NCI-H2107 treated with DMSO at 0.1 percent for 48 hours (cell line): ENCODE measurements around the gene BLM.

ENCODE experiments used
- DNase-seq: peaks from one replicate; lab custom pipeline; 2025; ENCODE audit not compliant: unreplicated experiment; lab: John Stamatoyannopoulos, UW

BLM gene

DNA sequence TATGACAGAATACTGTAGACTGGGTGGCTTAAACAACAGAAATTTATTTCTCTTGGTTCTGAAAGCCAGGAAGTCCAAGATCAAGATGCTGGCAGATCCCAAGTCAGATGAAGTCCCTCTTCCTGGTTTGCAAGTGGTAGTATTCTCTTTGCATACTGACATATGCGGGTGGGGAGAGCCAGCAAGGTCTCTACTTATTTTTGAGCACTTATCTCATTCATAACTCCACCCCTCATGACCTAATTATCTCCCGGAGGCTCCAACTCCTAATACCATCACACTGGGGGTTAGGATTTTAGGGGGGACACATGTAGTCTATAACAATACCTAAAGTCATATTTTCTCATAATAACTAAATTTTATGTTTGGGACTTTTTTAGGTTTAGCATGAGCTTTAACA is 65.3 kb downstream of the BLM start:
- DNase-seq = no peak

DNA sequence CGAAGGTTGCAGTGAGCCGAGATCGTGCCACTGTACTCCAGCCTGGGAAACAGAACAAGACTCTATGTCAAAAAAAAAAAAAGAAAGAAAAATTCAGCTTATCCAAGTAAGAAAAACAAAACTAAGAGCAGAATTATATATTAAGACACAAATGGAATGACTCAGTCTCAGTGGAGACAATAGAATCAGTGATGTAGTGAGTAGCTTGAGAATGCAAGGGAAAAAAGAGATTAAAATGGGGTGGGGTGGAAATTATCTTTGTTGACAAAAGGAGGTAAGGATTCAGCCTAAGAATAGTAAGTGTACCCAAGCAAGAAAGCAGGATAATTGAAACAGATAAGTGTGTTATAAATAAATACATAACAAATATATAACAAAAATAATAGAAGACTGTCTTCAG is 70.7 kb downstream of the BLM start:
- DNase-seq = no peak

DNA sequence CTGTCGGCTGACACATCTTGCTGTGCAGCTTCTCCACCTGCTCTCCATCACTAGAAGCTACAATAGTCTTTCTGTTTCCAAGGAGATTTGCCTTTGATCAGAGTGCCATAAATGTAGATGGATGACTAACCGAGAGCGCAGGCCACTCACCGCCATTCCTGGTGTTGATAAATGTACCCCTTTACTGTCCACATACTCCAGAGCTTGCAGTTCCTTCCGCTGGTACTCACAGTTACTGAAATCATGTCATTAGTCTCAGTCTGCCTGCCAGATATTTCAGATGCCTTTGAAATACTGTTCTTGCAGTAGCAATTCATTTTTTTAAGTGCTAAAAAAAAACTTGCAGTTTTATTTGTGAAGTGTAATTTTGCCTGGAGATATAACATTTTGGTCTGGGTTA is 72.3 kb downstream of the BLM start:
- no peak for DNase-seq

DNA sequence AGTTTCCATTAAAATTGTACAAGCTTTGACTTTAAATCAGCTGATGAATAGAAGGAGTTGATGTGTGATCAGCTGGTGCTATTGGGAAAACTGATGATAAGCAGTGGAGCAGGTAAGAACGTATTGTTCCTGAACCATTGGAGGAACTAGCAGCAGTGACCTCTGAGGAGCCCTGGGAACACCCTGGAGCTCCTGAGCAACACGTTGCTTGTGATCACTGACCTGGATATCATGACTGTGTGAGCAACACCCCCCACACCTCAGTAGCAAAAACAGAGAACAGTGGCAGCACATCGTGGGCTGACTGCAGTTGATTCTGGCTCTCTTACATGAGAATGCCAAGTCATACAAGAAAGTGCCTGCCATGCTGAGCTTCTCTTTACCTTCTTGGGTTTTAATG is 72.9 kb downstream of the BLM start:
- no peak for DNase-seq

DNA sequence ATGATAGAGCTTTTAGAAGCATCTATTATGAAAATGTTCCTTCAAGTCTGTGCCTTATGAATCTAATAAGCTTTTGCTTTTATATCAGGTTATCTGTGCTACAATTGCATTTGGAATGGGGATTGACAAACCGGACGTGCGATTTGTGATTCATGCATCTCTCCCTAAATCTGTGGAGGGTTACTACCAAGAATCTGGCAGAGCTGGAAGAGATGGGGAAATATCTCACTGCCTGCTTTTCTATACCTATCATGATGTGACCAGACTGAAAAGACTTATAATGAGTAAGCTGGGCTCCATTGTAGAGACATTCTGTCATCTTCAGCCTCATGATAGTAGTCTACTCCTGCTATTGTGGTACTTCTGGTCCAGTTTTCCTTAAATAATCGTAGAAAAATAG is 73.4 kb downstream of the BLM start:
- no peak for DNase-seq

DNA sequence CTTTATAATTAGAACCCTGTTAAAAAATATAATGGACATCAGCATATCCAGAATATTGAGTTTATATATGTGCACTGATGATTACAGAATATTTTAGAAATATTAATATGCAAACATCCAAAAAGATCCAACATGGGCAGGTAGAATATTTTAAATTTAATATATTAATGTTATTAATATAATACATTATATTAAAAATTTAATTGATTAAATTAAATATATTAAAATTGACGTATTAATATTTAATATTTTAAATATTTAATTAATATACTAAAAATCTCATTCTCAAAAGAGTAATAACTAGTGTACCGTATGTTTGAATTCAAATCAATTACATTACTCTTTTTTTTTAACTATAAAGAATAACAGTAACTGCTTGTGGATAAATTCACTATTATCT is 77.4 kb downstream of the BLM start:
- DNase-seq = no peak

DNA sequence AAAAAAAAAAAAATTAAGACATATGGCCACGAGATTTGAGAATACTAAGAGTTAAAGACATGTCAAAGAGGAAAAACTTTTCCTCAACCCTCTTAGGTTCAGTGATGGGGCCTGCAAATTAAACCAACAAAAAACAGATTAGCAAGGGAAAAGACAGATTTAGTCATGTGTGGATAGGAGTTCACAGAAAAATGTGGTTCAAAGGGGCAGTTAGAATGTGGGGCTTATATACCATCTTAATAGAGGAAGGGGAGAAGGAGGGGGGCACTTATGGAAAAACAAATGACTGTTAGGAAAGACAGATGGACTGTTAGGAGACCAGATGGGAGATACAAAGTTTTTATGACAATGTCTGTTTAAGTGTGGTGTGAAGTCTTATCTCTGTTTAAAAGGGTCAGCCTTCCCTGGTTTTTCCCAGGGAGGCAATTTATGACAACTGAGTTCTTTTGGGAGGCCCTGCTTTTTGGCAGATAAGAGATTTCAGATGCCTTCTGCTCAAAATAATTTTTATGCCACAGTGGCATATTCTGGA is 82.6 kb downstream of the BLM start:
- DNase-seq = no peak

DNA sequence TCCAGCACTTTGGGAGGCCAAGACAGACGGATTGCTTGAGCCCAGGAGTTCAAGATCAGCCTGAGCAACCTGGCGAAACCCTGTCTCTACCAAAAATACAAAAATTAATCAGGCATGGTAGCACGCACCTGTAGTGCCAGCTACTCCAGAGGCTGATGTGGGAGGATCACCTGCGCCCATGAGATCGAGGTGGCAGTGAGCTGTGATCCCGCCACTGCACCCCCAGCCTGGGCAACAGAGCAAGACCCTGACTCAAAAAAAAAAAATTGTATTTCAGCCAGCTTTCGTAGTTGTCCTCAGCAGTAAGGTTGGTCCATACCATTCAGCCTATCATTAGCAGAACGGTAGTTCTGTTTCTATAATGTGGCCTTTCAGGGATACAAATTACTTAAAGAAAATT is 84.7 kb downstream of the BLM start:
- DNase-seq = no peak

DNA sequence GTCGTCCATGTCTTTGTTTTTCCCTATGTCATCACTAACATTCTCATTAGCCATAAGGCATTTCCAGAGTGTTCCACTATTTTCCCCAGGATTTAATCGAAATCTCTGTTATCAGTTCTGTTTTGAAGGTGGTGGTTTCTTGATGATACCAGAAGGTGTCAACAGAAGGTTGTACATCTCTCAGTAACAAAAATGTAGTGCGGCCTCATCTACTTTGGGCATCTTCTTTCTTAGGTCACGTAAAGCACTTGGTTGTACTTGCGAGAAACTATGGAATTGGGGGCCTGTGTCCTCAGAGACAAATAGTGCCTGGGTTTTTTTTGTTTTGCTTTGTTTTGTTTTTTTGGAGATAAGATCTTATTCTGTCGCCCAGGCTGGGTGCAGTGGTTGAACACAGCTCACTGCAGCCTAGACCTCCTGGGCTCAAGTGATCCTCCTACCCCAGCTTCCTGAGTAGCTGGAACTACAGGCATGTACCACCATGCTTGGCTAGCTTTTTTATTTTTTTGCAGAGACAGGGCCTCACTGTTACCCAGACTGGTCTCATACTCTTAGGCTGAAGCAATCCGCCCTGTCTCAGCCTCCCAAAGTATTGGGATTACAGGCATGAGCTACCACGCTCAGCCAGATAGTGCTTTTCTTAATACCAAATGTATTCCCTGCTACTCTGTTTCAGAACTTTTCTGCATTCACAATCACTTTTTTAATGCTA is 90.1 kb downstream of the BLM start:
- DNase-seq = no peak

DNA sequence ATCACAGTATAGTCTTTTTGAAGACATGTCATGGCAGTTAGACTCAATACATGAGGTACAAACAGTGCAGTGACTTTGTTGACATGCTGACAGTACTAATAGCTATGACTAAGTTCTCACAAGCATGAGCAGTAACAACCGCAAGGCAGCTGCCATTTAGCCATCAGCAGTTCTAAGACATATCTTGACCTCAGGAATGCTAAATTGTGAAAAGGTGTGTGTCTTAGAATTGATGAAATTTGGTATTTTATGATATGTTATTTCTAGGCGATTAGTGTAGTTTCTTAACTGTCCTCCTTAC is 90.6 kb downstream of the BLM start:
- no peak for DNase-seq

DNA sequence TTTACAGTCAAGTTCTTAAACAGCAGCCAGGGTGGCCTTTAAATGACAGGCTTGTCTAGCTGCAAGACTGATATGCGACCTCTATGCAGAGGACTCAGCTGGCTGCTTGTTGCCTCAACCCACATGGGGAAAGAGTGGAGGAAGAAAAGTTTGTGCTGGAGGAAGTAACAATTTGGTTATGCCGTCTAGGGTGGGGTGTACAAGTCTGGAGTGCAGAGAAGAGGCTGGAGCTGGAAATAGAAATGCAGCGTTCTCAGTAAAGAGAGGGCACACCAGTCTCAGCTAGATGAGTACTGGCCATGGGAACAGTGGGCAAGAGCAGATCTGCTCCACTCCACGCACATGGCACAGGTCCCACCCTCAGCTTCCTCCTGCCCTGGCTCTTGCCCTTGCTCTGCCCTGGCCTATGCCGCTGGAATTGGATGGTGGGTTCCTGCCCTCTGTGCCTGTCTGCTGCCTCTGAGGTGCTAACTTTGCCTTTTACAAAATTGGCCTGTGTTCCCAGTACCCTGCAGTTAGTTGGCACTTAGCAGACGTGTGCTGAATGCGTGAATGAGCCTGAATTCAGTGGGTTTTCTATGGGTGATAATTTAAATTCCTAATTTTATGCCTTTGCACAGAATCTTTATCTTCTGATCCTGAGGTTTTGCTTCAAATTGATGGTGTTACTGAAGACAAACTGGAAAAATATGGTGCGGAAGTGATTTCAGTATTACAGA is 91.5 kb downstream of the BLM start:
- DNase-seq = no peak

DNA sequence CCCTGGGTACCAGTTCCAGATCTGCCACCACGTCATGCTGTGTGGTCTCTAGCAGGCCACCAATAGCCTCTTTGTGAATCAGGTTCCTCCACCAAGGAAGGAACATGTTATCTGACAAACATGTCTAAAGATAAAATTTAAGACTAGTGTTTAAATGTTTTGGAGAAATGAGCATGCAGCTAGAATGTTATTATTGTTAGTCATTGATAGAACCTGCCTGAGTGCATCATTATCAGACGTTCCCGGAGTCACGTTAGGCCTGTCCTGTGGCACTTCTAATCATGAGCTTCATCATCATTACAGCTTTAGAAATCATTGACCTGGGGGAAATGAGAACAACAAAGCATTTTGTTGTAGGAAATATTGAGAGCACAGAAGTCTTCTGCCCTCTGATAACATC is 92.4 kb downstream of the BLM start:
- DNase-seq = no peak

DNA sequence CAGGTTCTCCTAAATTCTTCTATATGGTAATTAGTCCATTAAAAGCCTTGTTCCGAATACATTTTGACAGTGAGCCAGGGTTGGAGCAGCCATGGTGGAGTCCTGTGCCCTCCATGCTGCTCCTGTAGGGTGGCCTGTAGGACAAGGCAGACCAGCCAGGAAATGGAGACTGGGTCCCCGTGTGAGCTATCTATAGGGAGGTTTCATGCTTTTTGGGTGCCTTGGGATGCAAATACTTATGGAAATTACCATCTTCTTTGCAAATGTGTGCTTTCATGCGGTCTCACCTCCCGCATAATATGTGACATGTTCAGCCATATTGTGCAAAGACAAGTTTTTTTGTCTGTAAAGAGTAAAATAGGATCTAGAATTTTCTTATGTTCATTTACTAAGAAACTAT is 93.2 kb downstream of the BLM start:
- no peak for DNase-seq

DNA sequence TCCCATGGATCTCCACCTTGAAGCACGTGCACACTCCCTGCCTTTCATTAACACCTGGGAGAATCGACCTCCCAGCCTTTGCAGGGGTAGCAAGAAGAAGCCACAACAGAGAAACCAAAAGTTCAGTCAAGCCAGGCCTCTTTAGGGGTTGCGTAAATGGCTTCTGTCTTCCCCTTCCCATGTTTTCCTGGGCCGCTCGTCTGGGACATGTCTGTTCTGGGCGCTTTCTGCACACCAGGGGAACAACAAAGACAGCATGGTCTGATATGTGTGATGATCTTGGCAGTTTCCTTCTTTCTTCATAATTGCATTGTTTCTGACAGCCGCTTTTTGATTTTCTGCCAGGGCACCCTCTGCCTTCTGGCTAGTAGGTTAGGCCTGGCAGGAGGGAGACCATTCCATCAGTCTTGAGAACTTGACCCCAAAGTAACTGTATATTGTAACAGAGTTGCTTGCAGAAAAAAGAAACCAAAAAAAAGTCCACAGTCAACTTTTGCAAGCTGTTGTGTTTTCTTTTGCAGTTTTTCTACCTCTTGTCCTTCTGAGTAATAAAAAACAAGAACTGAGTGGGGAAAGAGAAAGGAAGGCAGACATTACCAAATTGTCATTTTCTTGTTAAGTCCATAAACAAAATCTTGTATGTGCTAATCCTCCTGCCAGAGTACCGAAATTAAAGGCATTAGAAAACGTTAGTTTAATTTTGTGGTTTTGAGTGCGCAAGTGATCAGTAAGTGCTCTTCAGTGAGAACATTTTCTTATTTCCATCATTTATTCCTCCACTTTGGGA is 95.2 kb downstream of the BLM start:
- no peak for DNase-seq

DNA sequence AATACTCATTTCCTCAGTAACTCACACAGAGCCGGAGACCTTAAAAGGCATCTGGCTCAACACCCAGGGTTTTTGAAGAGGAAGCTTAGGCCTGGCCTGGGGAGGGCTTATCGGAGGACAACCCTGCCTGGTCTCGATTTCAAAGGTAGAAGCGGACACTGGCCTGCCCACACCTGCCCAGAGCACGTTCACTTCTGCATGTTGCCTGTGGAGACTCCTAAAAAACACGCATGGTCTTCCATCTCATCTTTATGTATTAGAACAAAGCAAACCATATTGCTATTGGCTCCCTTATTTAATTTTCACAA is 95.8 kb downstream of the BLM start:
- no peak for DNase-seq

DNA sequence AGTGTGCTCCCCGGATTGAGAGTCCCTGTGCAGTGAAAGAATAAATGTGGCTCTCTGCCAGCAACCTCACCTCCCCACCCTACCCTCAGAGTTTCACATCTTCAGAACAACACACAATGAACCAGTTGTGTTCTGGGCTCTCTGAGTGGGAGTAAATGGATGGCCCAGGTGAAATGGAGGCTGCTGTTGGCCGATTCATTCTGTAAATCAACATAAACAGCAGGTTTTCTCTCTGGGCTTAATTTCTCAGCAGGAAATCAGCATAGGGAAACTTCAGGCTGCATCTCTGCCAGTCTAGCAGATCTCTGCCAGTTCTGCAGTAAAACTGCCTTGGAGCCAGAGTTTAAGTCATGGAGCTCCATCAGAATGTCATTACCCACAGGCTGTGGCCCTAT is 96.6 kb downstream of the BLM start:
- peak; percentile 52 for DNase-seq

DNA sequence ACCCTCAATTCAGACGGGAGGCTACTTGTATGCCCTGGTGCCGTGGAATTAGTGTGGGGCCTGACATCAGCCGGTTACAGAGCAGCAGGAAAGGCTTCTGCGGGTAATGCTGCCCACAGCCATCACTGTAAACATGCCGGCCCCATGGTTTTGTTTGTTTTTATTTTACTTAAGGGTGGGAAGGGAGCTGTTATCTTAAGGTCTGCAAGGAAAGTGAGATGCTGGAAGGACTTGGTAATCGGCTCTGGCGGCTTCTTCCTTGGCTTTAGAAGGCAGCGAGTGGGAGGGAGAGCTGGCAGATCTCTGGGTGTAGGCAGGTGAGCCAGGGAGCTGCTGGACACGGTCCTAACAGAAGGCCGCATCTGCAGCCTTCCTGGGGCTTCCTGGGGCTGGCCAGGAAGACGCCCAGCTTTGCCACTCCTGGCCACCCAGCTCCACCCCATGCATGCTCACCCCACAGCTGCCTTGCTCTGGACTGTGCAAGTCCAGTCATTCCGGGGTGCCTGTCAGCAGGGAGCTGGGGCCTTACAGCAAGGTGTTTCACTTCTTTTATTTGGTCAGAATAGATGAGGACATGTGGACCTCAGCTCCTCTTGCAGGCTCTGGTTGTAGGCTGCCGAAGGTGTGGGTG is 97.2 kb downstream of the BLM start:
- DNase-seq = peak; percentile 52

DNA sequence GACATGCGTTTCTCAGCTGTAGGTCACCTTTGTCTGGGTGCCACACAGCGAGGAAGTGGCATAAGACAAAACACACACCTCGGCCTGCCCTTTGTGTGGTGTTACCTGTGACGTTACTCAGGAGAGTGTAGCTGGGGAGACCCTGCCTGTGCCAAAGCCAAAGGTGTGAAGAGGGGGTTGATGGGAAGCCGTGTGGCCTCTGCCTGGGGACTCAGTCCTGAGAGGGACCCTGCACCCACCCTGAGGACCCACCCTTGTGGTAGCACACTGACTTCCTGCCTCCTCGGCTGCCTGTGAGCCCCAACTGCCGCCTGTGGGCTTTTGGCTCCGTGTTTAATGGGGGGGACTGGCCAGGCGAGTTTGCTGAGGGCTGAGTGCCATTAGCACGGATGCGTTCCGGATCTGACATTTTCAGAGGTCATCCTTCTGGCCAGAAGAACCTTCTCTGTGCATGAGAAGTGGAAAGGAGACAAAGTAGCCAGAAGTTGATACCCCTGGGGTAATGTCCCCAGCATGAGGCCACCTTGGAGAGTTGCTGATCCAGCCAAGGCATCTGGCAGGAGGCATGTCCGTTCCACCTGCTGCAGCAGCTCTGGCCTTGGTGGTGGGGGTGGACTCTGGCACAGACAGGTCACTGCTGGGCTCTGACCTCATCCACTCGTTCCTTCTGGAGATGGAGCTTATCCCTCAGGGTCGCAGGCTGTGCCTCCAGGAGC is 99.4 kb downstream of the BLM start:
- DNase-seq = no peak

DNA sequence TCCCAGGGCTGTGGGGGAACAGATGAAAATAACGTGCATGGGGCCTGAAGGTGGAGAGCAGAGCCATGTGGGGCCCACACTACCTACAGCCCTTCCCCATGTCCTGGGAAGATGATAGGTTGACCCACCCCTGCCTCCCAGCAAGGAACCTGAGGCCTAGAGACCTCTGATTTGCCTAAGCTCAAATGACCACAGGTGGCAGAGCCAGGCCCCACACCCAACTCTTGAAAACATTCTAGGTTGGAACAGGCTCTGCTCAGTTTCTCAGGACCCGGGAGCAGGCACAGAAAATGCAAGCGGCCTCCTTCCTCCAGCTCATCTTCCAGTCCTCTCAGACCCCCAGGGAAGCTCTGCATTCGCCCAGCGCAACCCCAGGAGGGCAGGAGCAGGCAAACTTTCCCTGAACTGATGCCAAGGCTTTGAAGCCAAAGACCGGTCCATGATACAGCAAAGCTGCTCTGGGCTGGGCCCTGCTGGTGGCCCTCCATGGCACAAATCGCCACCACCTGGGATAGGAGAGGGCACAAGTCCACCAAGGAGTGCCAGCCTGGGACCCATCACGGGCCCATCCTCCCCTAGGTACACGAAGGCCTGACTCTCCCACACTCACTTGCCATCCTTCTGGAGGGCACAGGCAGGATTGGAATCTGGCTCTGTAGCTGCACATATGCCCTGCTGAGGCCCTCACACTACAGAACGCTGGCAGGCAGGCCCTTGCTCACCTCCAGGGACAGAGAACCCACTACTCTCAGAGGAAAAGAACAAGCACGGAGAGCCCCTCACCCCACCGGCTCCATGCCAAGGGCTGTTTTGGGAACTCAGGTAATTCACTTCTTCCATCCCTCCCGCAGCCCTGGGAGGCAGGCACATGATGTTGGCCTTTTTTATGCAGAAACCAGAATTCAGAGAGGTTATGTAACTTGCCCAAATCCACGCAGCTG is 100.2 kb downstream of the BLM start:
- DNase-seq = no peak
